Astrocyte of the spinal cord (primary cell): ENCODE data around the gene HBD.

ENCODE experiments used
- DNase-seq: peaks from one replicate; pipeline ENCODE4 v3.0.0; 2011; ENCODE audit warnings: low read depth, low spot score
- H3K4me3 ChIP-seq: 2 replicates; pipeline ENCODE4 v1.5.1; 2011; ENCODE audit warnings: low read depth, mild to moderate bottlenecking, low read length, moderate library complexity
- CTCF ChIP-seq: IDR thresholded peaks from 2 replicates; pipeline ENCODE4 v1.5.1; 2012; ENCODE audit warnings: low read depth, mild to moderate bottlenecking, low read length, inconsistent platforms
- in situ Hi-C: cut with HindIII; loops from 2 replicates; pipeline ENCODE4 v1.10.0; 2017; ENCODE audit warnings: low sequenced_read_pairs

The HBD gene

GRCh38 chr11:5197536-5197935 is 36.7 kb downstream of the HBD start:
- in situ Hi-C loops = no loop called here
- no peak for TF ChIP-seq CTCF
- no peak overlapping the region for H3K4me3 ChIP-seq
- DNase-seq = no peak

GRCh38 chr11:5196731-5197130 is 37.6 kb downstream of the HBD start:
- in situ Hi-C loops = no loop called here
- TF ChIP-seq CTCF = no peak
- H3K4me3 ChIP-seq = no peak overlapping the region
- DNase-seq = no peak

- in situ Hi-C loops = no loop called here
- DNase-seq = no peak
- TF ChIP-seq CTCF = no peak
- no peak overlapping the region for H3K4me3 ChIP-seq
Measured at GRCh38 chr11:5196067-5196466, 38.2 kb downstream of the HBD start.

GRCh38 chr11:5192738-5193137 is 41.5 kb downstream of the HBD start:
- no peak overlapping the region for H3K4me3 ChIP-seq
- in situ Hi-C loops = no loop called here
- DNase-seq = no peak
- TF ChIP-seq CTCF = no peak

GRCh38 chr11:5188201-5188600 is 46.1 kb downstream of the HBD start:
- no peak for TF ChIP-seq CTCF
- no peak overlapping the region for H3K4me3 ChIP-seq
- in situ Hi-C loops = no loop called here
- DNase-seq = no peak
